Activated naive CD8-positive, alpha-beta T cell treated with anti-CD3 and anti-CD28 coated beads, Interleukin-2, amount 10 ng/mL, durations not matched to agents 7 days and 5 days (primary cell): ENCODE results near the gene RNASE11. TPM values are rescaled to one million over a fixed set of nuclear protein-coding genes. Genes with fewer than 3 reads are reported as not detected.
A peak's percentile ranks its signal among the peaks of the same experiment; 100 is the strongest.

Experiments
- ATAC-seq: fragments of 150-1000 bp; cut with Tn5 transposase; one replicate; pipeline ENCODE4 v1.10.0; 2021; ENCODE audit warnings: low read depth, moderate library complexity
- POLR2A ChIA-PET: fragments of 350-600 bp; sonication (Branson Sonifier 250); formaldehyde crosslinking; loops from one replicate; lab custom pipeline; 2021; ENCODE audit warnings: antibody characterized with exemption; lab: Charles Lee
- DNase-seq: peaks from one replicate; pipeline ENCODE4 v3.0.0; 2021
- H3K27ac Mint-ChIP-seq: one replicate; pipeline ENCODE4 v1.8.0; 2022; ENCODE audit warnings: mild to moderate bottlenecking, mixed read lengths
- H3K27me3 Mint-ChIP-seq: one replicate; pipeline ENCODE4 v1.8.0; 2022; ENCODE audit warnings: mild to moderate bottlenecking, moderate library complexity, mixed read lengths
- H3K36me3 Mint-ChIP-seq: one replicate; pipeline ENCODE4 v1.8.0; 2021; ENCODE audit warnings: mild to moderate bottlenecking, mixed read lengths
- H3K4me1 Mint-ChIP-seq: one replicate; pipeline ENCODE4 v1.8.0; 2021; ENCODE audit warnings: mixed read lengths
- H3K4me3 Mint-ChIP-seq: one replicate; pipeline ENCODE4 v1.8.0; 2022; ENCODE audit warnings: mild to moderate bottlenecking, moderate library complexity, mixed read lengths
- H3K9me3 Mint-ChIP-seq: one replicate; pipeline ENCODE4 v1.8.0; 2021; ENCODE audit warnings: mixed read lengths
- total RNA-seq, 2 experiments: library from RNA; stranded (reverse); gene quantifications; one replicate each; pipeline ENCODE4 v1.2.3, GENCODE V29; 2021

RNASE11 gene
- not detected for total RNA-seq

- Mint-ChIP-seq H3K9me3 (peaks cover 3% of the 10 kb centered on the region), H3K27ac (no peak within 1 kb of the TSS)
Observed at GRCh38 chr14:20587489-20588154, at the start of gene RNASE11. RNASE11 (minus strand) TSS chr14:20588001.

GRCh38 chr14:20632831-20633691 is 45.3 kb upstream of the RNASE11 start:
- Mint-ChIP-seq H3K4me3 (peak overlapping the region; percentile 81), H3K36me3 (peaks cover 1% of the 10 kb centered on the region), H3K27ac (peak overlapping the region; percentile 81), H3K4me1 (peaks cover 27% of the 10 kb centered on the region), H3K27me3 (peaks cover 77% of the 10 kb centered on the region), H3K9me3 (no peaks in the 10 kb centered on the region)
- DNase-seq = peak; percentile 60
- ATAC-seq = peak; percentile 73
- POLR2A ChIA-PET = interaction anchor here (0.7 to 1.4 kb wide), 2 partner anchors 49 to 291 kb away, joined by 3 to 4 read pairs; no protein-coding TSS in a partner anchor

More at GRCh38 chr14:20587489-20588154, at the start of gene RNASE11:
- H3K27me3 Mint-ChIP-seq = peaks cover 13% of the 10 kb centered on the region
- no peak for DNase-seq
- H3K4me3 Mint-ChIP-seq = no peak within 1 kb of the TSS
- no peaks in the 10 kb centered on the region for H3K36me3 Mint-ChIP-seq
- H3K4me1 Mint-ChIP-seq = peaks cover 1% of the 10 kb centered on the region
- POLR2A ChIA-PET = no interaction called here
- no peak for ATAC-seq

- Mint-ChIP-seq H3K27ac (peak overlapping the region; percentile 81), H3K9me3 (no peaks in the 10 kb centered on the region), H3K4me3 (peak overlapping the region; percentile 81), H3K36me3 (peaks cover 1% of the 10 kb centered on the region), H3K4me1 (peaks cover 27% of the 10 kb centered on the region), H3K27me3 (peaks cover 83% of the 10 kb centered on the region)
- no peak for ATAC-seq
- POLR2A ChIA-PET = interaction anchor here (0.7 to 1.4 kb wide), 2 partner anchors 50 to 290 kb away, joined by 3 to 4 read pairs; no protein-coding TSS in a partner anchor
- DNase-seq = no peak
Observed at GRCh38 chr14:20632448-20632830, 44.6 kb upstream of the RNASE11 start.

- DNase-seq (no peak), ATAC-seq (no peak)
- H3K27ac Mint-ChIP-seq = no peak overlapping the region
- H3K27me3 Mint-ChIP-seq = peaks cover 84% of the 10 kb centered on the region
- POLR2A ChIA-PET = interaction anchor here (1.4 to 1.9 kb wide), 2 partner anchors 18 to 50 kb away, joined by 4 to 7 read pairs; no protein-coding TSS in a partner anchor
- H3K4me1 Mint-ChIP-seq = peaks cover 27% of the 10 kb centered on the region
- H3K36me3 Mint-ChIP-seq = peaks cover 1% of the 10 kb centered on the region
- H3K9me3 Mint-ChIP-seq = no peaks in the 10 kb centered on the region
- peak overlapping the region; percentile 81 for H3K4me3 Mint-ChIP-seq
Observed at GRCh38 chr14:20631880-20632389, 44.1 kb upstream of the RNASE11 start.

- no peaks in the 10 kb centered on the region for H3K9me3 Mint-ChIP-seq
- DNase-seq (no peak), ATAC-seq (no peak)
- H3K27me3 Mint-ChIP-seq = peaks cover 84% of the 10 kb centered on the region
- peaks cover 29% of the 10 kb centered on the region for H3K4me1 Mint-ChIP-seq
- H3K27ac Mint-ChIP-seq = peak overlapping the region; percentile 13
- H3K36me3 Mint-ChIP-seq = peaks cover 1% of the 10 kb centered on the region
- peak overlapping the region; percentile 81 for H3K4me3 Mint-ChIP-seq
- POLR2A ChIA-PET = interaction anchor here (0.7 to 1.9 kb wide), 4 partner anchors 9 to 218 kb away, joined by 3 to 7 read pairs (median 4); partner anchors contain the start of gene TEP1
Observed at GRCh38 chr14:20631023-20631879, 43.5 kb upstream of the RNASE11 start.

- Mint-ChIP-seq H3K4me1 (peaks cover 32% of the 10 kb centered on the region), H3K27me3 (peaks cover 85% of the 10 kb centered on the region), H3K4me3 (peak overlapping the region; percentile 80), H3K9me3 (no peaks in the 10 kb centered on the region), H3K36me3 (peaks cover 1% of the 10 kb centered on the region), H3K27ac (peak overlapping the region; percentile 55)
- ATAC-seq = peak; percentile 17
- no peak for DNase-seq
- POLR2A ChIA-PET = interaction anchor here (0.7 to 1.9 kb wide), 3 partner anchors 8 to 217 kb away, joined by 3 to 7 read pairs (median 4); partner anchors contain the start of gene TEP1
Observed at GRCh38 chr14:20630340-20631022, 42.7 kb upstream of the RNASE11 start.

- H3K36me3 Mint-ChIP-seq = peaks cover 1% of the 10 kb centered on the region
- POLR2A ChIA-PET = interaction anchor here (0.9 kb wide), 1 partner anchor 285 kb away, joined by 3 read pairs; the partner anchor contains the start of gene PARP2
- H3K4me3 Mint-ChIP-seq = no peak overlapping the region
- ATAC-seq = no peak
- H3K27me3 Mint-ChIP-seq = peaks cover 68% of the 10 kb centered on the region
- DNase-seq = no peak
- H3K4me1 Mint-ChIP-seq = peaks cover 48% of the 10 kb centered on the region
- no peaks in the 10 kb centered on the region for H3K9me3 Mint-ChIP-seq
- H3K27ac Mint-ChIP-seq = no peak overlapping the region
Observed at GRCh38 chr14:20628063-20628854, 40.5 kb upstream of the RNASE11 start.

GRCh38 chr14:20627346-20628027 is 39.7 kb upstream of the RNASE11 start:
- H3K27ac Mint-ChIP-seq = no peak overlapping the region
- ATAC-seq (no peak), DNase-seq (no peak)
- no peaks in the 10 kb centered on the region for H3K9me3 Mint-ChIP-seq
- peaks cover 61% of the 10 kb centered on the region for H3K27me3 Mint-ChIP-seq
- peaks cover 46% of the 10 kb centered on the region for H3K4me1 Mint-ChIP-seq
- H3K4me3 Mint-ChIP-seq = no peak overlapping the region
- POLR2A ChIA-PET = no interaction called here
- H3K36me3 Mint-ChIP-seq = no peaks in the 10 kb centered on the region

- H3K36me3 Mint-ChIP-seq = no peaks in the 10 kb centered on the region
- H3K27ac Mint-ChIP-seq = no peak overlapping the region
- no peak for ATAC-seq
- H3K4me3 Mint-ChIP-seq = peak overlapping the region; percentile 75
- DNase-seq = no peak
- peaks cover 41% of the 10 kb centered on the region for H3K4me1 Mint-ChIP-seq
- no peaks in the 10 kb centered on the region for H3K9me3 Mint-ChIP-seq
- peaks cover 63% of the 10 kb centered on the region for H3K27me3 Mint-ChIP-seq
- POLR2A ChIA-PET = no interaction called here
Observed at GRCh38 chr14:20626274-20626673, 38.5 kb upstream of the RNASE11 start.

- no peaks in the 10 kb centered on the region for H3K36me3 Mint-ChIP-seq
- H3K27ac Mint-ChIP-seq = peak overlapping the region; percentile 0
- peaks cover 31% of the 10 kb centered on the region for H3K4me1 Mint-ChIP-seq
- H3K4me3 Mint-ChIP-seq = peak overlapping the region; percentile 75
- H3K9me3 Mint-ChIP-seq = no peaks in the 10 kb centered on the region
- POLR2A ChIA-PET = interaction anchor here (1.6 kb wide), 1 partner anchor 56 kb away, joined by 4 read pairs; no protein-coding TSS in a partner anchor
- H3K27me3 Mint-ChIP-seq = peaks cover 49% of the 10 kb centered on the region
- ATAC-seq (peak; percentile 65), DNase-seq (peak; percentile 55)
Observed at GRCh38 chr14:20624495-20625070, 36.8 kb upstream of the RNASE11 start.

GRCh38 chr14:20623798-20624197 is 36.0 kb upstream of the RNASE11 start:
- Mint-ChIP-seq H3K36me3 (no peaks in the 10 kb centered on the region), H3K4me1 (peaks cover 31% of the 10 kb centered on the region), H3K27me3 (peaks cover 44% of the 10 kb centered on the region), H3K27ac (no peak overlapping the region), H3K9me3 (no peaks in the 10 kb centered on the region), H3K4me3 (peak overlapping the region; percentile 75)
- DNase-seq (no peak), ATAC-seq (no peak)
- POLR2A ChIA-PET = interaction anchor here (0.6 to 1.6 kb wide), 3 partner anchors 57 to 585 kb away, joined by 3 to 4 read pairs (median 3); no protein-coding TSS in a partner anchor
